A549 (cell line): Measurements from ENCODE around the gene MMS19.

Source experiments
- CTCF ChIP-seq: fragments of >200 bp; sonication (Bioruptor Twin); formaldehyde crosslinking; IDR thresholded peaks from 3 replicates; pipeline ENCODE4 v1.5.1; 2016
- EP300 ChIP-seq, 2 experiments: fragments of >200 bp; sonication (Bioruptor Twin); formaldehyde crosslinking; IDR thresholded peaks; 2 replicates in 1 of 2; 3 replicates in 1 of 2; pipeline ENCODE4 v1.6.1; 2016 to 2017
- HMGXB4 ChIP-seq: fragments of 250-450 bp; sonication (Bioruptor Pico); IDR thresholded peaks from 2 replicates; pipeline ENCODE4 v1.5.0; 2021; ENCODE audit warnings: mild to moderate bottlenecking, moderate library complexity, borderline replicate concordance
- HOXA7 ChIP-seq: fragments of 250-450 bp; sonication (Bioruptor Pico); IDR thresholded peaks from 2 replicates; pipeline ENCODE4 v1.5.0; 2020; ENCODE audit warnings: mild to moderate bottlenecking, moderate library complexity
- HOXB5 ChIP-seq: fragments of 250-450 bp; sonication (Bioruptor Pico); IDR thresholded peaks from 2 replicates; pipeline ENCODE4 v1.5.0; 2020; ENCODE audit warnings: mild to moderate bottlenecking, moderate library complexity
- JUN ChIP-seq, 2 experiments: fragments of >200 bp; sonication (Bioruptor Twin); formaldehyde crosslinking; IDR thresholded peaks; 2 replicates in 1 of 2; 3 replicates in 1 of 2; pipeline ENCODE4 v1.6.1; 2016 to 2017
- MAFK ChIP-seq: fragments of 450-650 bp; IDR thresholded peaks from 2 replicates; pipeline ENCODE4 v1.6.1; 2014; ENCODE audit not compliant: partially characterized antibody
- POLR2A ChIP-seq: IDR thresholded peaks from 2 replicates; pipeline ENCODE4 v1.6.1; 2012; ENCODE audit warnings: mild to moderate bottlenecking, low read length
- ZFP36 ChIP-seq: fragments of 450-650 bp; IDR thresholded peaks from 2 replicates; pipeline ENCODE4 v1.6.1; 2014; ENCODE audit warnings: borderline replicate concordance; ENCODE audit not compliant: partially characterized antibody
- ZSCAN20 ChIP-seq: fragments of 250-450 bp; sonication (Bioruptor Pico); IDR thresholded peaks from 2 replicates; pipeline ENCODE4 v1.8.0; 2022; ENCODE audit warnings: mild to moderate bottlenecking, moderate library complexity

- TF ChIP-seq CTCF (no peak), POLR2A (no peak), ZSCAN20 (CRISPR knock-in tag) (no peak), HOXA7 (CRISPR knock-in tag) (no peak), HOXB5 (CRISPR knock-in tag) (no peak), HMGXB4 (CRISPR knock-in tag) (no peak), ZFP36 (no peak), MAFK (no peak), EP300 (IDR thresholded peaks at IDR 0.05) (no peak), JUN (IDR thresholded peaks at IDR 0.05) (no peak)
Measured at GRCh38 chr10:97520978-97521761, 22.9 kb upstream of the MMS19 start.
